ENCODE results near the gene CRYBG2. TPM values are rescaled to one million over a fixed set of nuclear protein-coding genes. Genes with fewer than 3 reads are reported as not detected.
A peak's percentile ranks its signal among the peaks of the same experiment; 100 is the strongest.

Gene CRYBG2
- total and polyA plus RNA-seq, 2 of the 13 experiments (the other 11 are each of a cell fraction or from before 2014, with no cell fraction given), result 1.3 to 2.9 TPM

- TF ChIP-seq FOSL1 (CRISPR knock-in tag; IDR thresholded peaks at IDR 0.05; ENCODE audit: borderline replicate concordance) (peak; percentile 74; the same call in 1 of the 2 replicates), NPAS2 (CRISPR knock-in tag; IDR thresholded peaks at IDR 0.05; ENCODE audit: borderline replicate concordance) (no peak), ARID2 (CRISPR knock-in tag; IDR thresholded peaks at IDR 0.05; ENCODE audit: borderline replicate concordance) (no peak), HOXA3 (CRISPR knock-in tag; IDR thresholded peaks at IDR 0.05) (peak; percentile 77), GLMP (CRISPR knock-in tag; IDR thresholded peaks at IDR 0.05; ENCODE audit: borderline replicate concordance) (no peak), ZBTB34 (CRISPR knock-in tag; IDR thresholded peaks at IDR 0.05) (no peak), AFF4 (CRISPR knock-in tag; IDR thresholded peaks at IDR 0.05) (no peak), ATF7-NPFF (CRISPR knock-in tag; IDR thresholded peaks at IDR 0.05; ENCODE audit: low read depth) (peak; percentile 48; the same call in 1 of the 2 replicates), NONO (IDR thresholded peaks at IDR 0.05) (no peak), NONO (CRISPR knock-in tag; conservative IDR thresholded peaks at IDR 0.05) (peak; percentile 16; the same call in 1 of the 2 replicates), PCBP1 (IDR thresholded peaks at IDR 0.05; ENCODE audit: borderline replicate concordance, low read depth, low read length) (no peak), JUNB (CRISPR knock-in tag; IDR thresholded peaks at IDR 0.05; ENCODE audit: borderline replicate concordance) (peak; percentile 41; the same call in 1 of the 2 replicates), ZNF331 (CRISPR knock-in tag; IDR thresholded peaks at IDR 0.05) (no peak), ATM (IDR thresholded peaks at IDR 0.05; ENCODE audit: borderline replicate concordance) (no peak), GZF1 (CRISPR knock-in tag; IDR thresholded peaks at IDR 0.05) (no peak), HDAC1 (CRISPR knock-in tag; IDR thresholded peaks at IDR 0.05) (peak; percentile 79), RBFOX2 (IDR thresholded peaks at IDR 0.05; ENCODE audit: low read depth, low read length) (0 out of 2 replicates have a peak, but pooled peaks have one; percentile 25), YY1 (IDR thresholded peaks at IDR 0.05; ENCODE audit: insufficient read depth, insufficient replicate concordance, low read depth, low read length) (peak; percentile 8), TOE1 (CRISPR knock-in tag; IDR thresholded peaks at IDR 0.05) (no peak), TCF7 (IDR thresholded peaks at IDR 0.05; ENCODE audit: low read depth) (no peak), ZNF691 (CRISPR knock-in tag; IDR thresholded peaks at IDR 0.05; ENCODE audit: borderline replicate concordance, low read depth) (peak; percentile 70; the same call in 1 of the 2 replicates), ZNF253 (CRISPR knock-in tag; IDR thresholded peaks at IDR 0.05; ENCODE audit: borderline replicate concordance) (peak; percentile 27; the same call in 1 of the 2 replicates), FOXA1 (IDR thresholded peaks at IDR 0.05) (no peak), FOXA1 (CRISPR knock-in tag; IDR thresholded peaks at IDR 0.05) (no peak)
Measured at GRCh38 chr1:26351590-26352337, 2.2 kb downstream of the CRYBG2 start (continued).
